GM21526 (cell line): ENCODE data around the gene LRRC72.
"Not testable (repeated sequence)": the region's sequence is repeated elsewhere in the genome, so short reads cannot be mapped to it uniquely, and the experiment has no call there.

Source experiments
- ATAC-seq: cut with Tn5 transposase; IDR thresholded peaks from one replicate; pipeline ENCODE4 v1.9.1; 2021; ENCODE audit warnings: moderate library complexity; ENCODE audit not compliant: unreplicated experiment, low FRiP score

The LRRC72 gene

DNA sequence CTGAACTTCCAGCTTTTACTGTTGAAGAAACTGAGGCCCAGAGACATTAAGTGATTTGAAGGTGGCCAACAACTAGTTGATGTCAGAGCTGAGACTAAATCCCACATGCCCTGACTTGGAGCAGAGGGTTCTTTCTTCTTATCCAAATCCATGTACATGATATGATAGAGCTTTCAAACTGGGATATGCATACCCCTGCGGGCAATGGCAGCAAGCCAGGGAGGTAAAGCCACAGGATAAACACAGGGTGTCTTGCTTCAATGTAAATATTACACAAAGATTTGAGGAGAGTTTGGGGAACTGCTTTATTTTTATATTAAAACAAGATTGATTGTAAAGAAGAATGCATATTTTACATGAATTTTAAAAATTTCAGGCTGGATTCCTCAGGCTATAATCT, 2.3 kb upstream of the LRRC72 start:
- no peak for ATAC-seq

DNA sequence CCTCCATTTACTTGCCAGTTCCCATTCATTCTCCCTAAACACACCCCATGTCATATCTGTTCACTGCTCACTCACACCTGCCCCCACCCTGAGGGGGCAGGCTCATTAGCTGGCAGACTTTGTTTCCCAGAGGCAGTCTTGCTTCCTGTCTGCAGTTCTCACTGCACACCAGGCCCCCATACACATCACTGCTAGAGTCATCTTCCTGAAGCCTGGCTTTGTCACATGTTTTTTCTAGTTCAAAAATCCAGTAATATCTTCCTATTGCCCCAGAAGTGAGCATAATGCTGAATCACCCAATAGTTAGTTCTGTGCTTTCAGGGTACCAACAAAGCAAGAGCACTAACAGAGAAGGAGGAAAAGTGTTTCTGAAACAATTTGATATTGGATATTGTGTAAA, 1.9 kb downstream of the LRRC72 start:
- no peak for ATAC-seq

DNA sequence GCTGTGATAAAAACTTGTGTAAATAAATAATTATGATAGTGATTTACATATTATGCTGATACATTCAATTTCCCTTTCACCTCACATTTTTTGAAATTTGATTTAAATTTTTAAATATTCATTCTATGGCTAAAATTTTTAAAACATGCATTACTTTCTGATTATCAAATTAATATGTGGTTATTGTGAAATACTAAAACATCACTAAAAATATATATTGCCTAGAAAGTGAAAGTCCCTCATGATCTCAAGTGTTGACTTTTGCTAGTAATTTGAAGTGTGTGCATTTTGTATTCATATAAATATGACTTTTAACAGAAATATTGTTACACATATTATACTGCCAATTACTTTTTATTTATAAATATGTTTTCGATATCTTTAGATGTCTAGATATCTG, 3.1 kb downstream of the LRRC72 start:
- ATAC-seq = no peak

GRCh38 chr7:16531707-16532106, 5.1 kb downstream of the LRRC72 start:
- no peak for ATAC-seq

- no peak for ATAC-seq
Measured at GRCh38 chr7:16532272-16532671, 5.6 kb downstream of the LRRC72 start.

DNA sequence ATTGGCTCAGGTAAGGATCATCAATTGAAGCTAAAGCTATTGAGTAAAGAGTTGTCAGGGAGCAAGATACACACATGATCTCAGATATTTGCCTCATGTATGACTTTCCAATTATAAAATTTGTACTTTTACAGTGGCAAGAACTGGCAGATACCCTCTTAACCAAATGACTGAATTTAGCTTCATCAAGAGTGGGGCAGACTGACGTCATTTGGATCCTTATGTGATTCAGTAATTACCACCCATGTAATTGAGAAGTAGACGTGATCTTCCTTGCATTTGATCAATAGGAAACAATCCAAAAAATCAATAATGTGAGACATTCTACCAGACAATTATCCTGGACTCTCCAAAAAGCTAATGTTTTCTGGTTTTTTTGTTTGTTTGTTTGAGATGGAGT, 8.9 kb downstream of the LRRC72 start:
- no peak for ATAC-seq

GRCh38 chr7:16540559-16540958, 13.9 kb downstream of the LRRC72 start:
- ATAC-seq = not testable (repeated sequence)

DNA sequence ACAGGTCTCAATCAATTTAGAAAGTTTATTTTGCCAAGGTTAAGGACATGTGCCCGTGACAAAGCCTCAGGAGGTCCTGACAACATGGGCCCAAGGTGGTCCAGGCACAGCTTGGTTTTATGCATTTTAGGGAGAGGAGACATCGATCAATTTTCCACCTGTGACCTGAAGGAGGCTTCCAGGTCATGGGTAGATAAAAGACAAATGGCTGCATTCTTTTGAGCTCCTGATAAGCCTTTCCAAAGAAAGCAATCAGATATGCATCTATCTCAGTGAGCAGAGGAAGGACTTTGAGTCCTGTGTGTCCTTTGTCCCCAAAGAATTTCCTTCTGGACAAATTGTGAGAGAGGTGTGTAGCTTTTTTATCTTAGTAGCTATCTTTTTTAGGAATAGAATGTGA, 15.8 kb downstream of the LRRC72 start:
- no peak for ATAC-seq

DNA sequence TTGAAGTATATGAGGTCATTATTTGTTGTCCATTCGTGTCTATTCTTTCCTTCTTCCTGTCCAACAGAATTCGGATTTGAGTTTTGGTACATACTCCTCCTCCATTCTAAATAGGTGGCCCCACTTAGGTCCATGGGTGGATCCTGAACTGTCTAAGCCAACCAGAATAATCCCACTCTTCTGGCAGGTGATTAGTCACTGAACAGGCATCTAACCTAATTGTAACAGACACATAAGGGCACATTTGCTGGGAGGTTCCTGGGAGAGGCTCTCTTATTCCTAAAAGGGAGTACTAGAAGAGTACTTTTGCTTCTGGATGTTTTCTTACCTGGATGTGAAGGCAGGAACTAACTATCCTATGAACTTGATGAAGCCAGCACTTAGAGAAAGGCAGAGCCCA, 16.8 kb downstream of the LRRC72 start:
- ATAC-seq = no peak

- no peak for ATAC-seq
Measured at GRCh38 chr7:16546921-16547505, 20.4 kb downstream of the LRRC72 start.

DNA sequence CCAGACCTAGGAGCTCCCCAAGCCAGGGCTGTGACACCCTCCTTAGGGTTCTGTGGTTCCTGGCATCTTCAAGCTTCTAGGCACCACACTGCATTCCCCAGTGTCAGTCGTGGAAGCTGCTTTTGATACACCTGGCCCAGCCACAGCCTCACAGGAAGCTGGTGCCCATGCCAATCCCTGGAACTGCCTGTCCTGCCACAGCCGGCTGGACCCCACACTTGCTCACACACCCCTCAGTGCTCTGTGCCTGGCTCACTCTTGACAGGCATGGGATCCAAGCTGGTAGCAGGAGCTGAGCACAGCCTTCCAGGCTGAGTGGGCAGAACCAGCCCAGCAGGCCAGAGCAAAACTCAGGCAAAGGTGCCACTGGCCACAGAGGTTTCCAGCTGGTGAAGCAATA, 21.8 kb downstream of the LRRC72 start:
- ATAC-seq = no peak

DNA sequence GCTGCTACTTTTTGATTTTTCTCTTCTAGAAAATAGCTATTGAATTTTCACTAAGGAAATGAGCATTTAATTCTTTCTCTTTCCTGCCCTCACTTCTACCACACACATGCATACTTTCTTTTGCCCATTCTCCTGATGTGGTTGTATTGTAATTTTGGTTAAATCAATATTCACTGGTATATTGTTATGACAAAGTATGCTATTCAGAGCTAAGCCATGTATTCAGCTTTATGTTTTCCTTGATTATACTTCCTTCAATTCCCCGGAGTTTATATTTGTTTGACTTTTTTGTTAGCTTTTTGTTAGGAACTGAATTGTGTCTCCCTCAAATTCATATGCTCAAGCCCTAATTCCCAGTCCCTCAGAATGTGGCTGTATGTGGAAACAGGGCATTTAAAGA, 24.0 kb downstream of the LRRC72 start:
- no peak for ATAC-seq

DNA sequence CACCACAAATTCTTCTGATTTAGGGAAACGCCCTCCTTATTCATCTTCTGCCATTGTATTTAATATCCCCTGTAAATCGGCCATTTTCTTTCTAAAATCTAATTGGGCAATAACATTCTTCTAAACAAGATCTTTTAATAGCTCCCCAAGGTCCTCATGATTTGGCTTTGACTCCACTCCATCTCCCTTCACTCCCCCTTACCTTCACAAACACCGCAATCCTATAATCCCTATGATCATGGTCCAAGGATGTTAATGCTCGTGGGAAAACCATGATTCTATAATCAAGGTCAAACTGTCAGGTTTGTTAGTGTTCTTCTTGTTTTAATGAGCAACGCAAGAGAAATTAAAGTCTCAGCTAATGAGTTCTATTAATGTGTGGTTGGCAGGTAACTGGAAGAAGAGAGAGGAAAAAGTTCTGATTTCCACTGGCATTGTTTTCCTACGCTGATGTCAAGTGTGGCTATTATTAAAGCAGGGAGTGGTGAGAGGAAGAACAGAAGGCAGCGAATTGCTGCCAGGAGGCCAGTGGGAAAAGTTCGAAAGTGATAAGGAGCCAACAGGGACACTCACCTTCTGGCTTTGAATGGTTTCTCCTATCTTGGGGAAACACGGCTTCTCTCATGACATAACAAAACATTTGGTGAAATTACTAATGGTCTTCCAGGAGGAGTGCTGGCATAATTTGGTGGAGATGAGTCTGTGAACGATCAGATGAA, 28.1 kb downstream of the LRRC72 start:
- ATAC-seq = no peak

DNA sequence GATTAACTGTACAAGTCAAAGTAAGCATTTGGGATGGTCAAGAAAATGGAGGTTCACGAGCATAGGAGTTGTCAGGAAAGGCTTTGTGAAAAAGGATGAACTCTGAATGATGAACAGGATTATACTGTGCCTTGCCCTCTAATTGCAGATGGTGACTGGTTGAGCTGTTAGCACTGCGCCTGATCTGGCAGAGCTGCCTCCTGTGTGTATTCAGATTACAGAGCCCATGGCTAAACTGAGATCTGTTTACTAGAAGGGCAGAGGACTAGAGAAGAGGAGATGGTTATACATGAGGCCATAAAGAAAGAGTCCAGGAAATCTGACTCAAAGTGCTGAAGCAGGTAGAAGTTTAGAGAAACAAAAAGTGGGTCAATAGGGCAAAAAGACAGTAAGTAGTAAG, 29.7 kb downstream of the LRRC72 start:
- ATAC-seq = no peak

- ATAC-seq = no peak
Measured at GRCh38 chr7:16558761-16559302, 32.2 kb downstream of the LRRC72 start.

DNA sequence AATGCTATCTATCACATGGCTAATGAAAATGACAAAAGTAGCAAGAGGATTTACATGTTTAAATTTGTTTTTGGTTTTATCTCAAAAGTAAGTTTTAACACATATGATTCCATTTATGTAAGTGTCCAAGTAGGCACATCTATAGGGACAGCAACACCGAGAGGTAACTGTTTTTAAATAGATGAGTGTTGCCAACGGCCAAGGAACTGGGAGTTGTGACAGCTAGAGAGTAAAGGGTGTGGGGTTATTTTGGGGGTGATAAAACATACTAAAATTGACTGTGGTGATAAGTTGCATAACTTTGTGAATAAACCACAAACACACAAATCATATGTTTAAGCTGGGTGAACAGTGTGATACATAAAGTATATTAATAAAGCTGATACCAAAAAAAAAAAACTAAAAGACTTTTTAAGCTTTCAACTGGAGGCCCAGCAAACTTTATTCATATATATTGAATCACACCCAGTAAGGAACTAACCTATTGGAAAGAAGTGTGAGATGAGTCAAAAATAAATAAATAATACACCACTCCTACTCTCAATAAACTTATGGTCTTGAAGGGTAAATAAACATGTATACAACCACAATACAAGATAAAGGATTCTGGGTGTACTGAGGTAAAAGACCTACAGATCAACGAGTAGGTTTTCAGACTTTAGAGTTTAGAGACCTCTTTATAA, 33.0 kb downstream of the LRRC72 start:
- no peak for ATAC-seq

DNA sequence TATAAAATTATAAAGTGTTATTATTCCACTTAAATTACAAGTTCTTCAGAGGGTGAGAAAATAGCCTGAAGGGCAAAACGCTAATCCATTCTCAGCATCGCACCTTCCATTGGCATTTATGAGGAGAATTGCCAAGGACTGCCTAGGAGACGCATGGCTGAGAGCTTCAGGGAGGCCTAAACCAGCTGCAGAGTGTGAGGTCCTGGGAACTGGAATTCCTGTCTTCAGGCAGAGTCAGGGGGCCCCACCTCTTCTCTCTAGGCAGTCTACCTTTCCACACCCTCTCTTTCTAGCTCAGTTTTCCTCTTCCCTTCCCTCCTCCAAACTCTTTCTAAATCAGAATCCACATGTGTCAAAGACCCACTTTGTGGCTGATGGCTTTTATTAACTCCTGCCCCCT, 35.3 kb downstream of the LRRC72 start:
- no peak for ATAC-seq

- no peak for ATAC-seq
Measured at GRCh38 chr7:16562456-16563220, 36.0 kb downstream of the LRRC72 start.

DNA sequence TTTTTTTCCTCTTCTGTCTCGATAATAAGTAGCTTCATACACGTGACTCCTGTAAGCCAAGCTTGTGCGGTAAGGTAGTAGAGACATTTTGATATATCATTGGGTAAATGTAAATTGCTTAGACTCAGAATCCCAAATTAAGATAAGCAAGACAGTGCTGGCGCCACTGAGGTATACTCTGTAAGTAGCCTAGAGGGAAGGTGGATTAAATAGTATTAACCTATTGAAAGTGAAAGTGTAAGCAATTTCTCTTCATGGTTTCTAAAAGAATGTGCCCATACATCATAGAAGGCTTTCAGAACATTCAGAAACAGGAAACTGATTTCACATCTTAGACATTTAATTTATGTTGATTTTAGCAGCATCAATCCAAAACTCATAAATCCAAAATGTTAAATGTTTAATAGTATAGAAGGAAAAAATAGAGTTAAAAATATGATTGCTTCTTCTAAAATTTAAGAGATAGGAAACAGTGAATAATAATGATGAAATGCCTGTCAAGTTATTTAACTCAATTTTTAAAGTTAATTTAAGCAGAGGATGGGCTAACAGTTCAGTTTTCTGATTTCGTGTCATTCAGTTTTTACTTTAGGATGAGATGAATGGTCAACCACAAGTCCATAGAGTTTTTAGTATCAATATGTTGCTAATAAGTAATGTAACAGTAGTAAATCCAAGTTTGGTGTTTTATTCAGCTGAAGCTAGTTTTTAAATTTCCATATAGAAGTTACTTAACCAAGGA, 36.8 kb downstream of the LRRC72 start:
- peak; percentile 83 for ATAC-seq

DNA sequence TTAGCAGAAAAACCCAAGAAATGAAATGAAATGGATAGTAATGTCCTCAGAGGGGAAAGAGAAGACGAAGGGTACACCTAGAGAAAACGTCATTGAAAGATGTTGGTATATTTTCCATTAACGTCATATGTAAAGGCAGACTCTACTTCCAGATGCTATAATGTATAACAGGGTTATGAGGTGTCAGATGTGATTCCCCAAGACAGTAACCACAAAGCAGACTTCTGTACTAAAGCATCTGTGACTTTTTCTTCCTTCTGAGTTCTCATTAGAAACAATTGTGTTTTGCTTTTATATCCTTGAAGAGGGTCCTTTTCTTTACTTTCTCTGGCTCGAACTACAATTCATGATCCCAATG, 37.4 kb downstream of the LRRC72 start:
- ATAC-seq = no peak
